ENCODE results near the gene CLTCL1.

DNA sequence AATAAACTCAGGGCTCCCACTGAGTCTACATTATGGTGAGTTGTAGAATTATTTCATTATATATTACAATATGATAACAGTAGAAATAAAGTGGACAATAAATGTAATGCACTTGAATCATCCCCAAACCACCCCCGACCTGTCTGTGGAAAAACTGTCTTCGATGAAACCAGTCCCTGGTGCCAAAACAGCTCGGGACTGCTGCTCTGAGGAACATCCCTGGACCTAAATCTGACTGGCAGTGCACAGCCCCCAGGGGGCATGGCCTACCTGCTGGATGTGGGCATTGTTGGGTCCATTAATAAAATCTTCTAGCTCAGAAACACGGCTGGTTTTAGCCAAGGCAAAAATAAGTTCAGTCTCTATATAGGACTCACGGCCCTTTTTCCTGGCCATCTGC is 83.6 kb downstream of the CLTCL1 start:
- TF ChIP-seq TCF7L2 (IDR thresholded peaks at IDR 0.05; ENCODE audit: borderline replicate concordance, extremely low read depth, insufficient read depth, insufficient read length) (no peak), SIN3A (IDR thresholded peaks at IDR 0.05; ENCODE audit: low read depth) (no peak), YY1 (IDR thresholded peaks at IDR 0.05; ENCODE audit: extremely low read depth, insufficient replicate concordance, low read depth, low read length) (no peak), POLR2AphosphoS5 (IDR thresholded peaks at IDR 0.05; ENCODE audit: low read depth, low read length) (no peak), JUND (IDR thresholded peaks at IDR 0.05) (no peak), EZH2 (IDR thresholded peaks at IDR 0.05) (no peak), SP1 (IDR thresholded peaks at IDR 0.05; ENCODE audit: low read depth) (no peak), RAD21 (IDR thresholded peaks at IDR 0.05; ENCODE audit: low read depth) (no peak), ZFX (IDR thresholded peaks at IDR 0.05) (no peak), FOSL1 (IDR thresholded peaks at IDR 0.05; ENCODE audit: low read depth) (no peak), POLR2A (IDR thresholded peaks at IDR 0.05; ENCODE audit: borderline replicate concordance, extremely low read depth, insufficient read depth, insufficient read length) (no peak)
- TF ChIP-seq, protein P1, sequence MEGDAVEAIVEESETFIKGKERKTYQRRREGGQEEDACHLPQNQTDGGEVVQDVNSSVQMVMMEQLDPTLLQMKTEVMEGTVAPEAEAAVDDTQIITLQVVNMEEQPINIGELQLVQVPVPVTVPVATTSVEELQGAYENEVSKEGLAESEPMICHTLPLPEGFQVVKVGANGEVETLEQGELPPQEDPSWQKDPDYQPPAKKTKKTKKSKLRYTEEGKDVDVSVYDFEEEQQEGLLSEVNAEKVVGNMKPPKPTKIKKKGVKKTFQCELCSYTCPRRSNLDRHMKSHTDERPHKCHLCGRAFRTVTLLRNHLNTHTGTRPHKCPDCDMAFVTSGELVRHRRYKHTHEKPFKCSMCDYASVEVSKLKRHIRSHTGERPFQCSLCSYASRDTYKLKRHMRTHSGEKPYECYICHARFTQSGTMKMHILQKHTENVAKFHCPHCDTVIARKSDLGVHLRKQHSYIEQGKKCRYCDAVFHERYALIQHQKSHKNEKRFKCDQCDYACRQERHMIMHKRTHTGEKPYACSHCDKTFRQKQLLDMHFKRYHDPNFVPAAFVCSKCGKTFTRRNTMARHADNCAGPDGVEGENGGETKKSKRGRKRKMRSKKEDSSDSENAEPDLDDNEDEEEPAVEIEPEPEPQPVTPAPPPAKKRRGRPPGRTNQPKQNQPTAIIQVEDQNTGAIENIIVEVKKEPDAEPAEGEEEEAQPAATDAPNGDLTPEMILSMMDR (IDR thresholded peaks at IDR 0.05 in 2 of 3, conservative IDR thresholded peaks at IDR 0.05 in 1 of 3; ENCODE audit: borderline replicate concordance in 1 of 3, insufficient read depth in 1 of 3, low read depth in 2 of 3, low read length in 2 of 3) = no peak
- TF ChIP-seq, protein P2, sequence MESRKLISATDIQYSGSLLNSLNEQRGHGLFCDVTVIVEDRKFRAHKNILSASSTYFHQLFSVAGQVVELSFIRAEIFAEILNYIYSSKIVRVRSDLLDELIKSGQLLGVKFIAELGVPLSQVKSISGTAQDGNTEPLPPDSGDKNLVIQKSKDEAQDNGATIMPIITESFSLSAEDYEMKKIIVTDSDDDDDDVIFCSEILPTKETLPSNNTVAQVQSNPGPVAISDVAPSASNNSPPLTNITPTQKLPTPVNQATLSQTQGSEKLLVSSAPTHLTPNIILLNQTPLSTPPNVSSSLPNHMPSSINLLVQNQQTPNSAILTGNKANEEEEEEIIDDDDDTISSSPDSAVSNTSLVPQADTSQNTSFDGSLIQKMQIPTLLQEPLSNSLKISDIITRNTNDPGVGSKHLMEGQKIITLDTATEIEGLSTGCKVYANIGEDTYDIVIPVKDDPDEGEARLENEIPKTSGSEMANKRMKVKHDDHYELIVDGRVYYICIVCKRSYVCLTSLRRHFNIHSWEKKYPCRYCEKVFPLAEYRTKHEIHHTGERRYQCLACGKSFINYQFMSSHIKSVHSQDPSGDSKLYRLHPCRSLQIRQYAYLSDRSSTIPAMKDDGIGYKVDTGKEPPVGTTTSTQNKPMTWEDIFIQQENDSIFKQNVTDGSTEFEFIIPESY (IDR thresholded peaks at IDR 0.05; ENCODE audit: extremely low read depth, insufficient replicate concordance, low read length) = no peak
- TF ChIP-seq, protein P3, sequence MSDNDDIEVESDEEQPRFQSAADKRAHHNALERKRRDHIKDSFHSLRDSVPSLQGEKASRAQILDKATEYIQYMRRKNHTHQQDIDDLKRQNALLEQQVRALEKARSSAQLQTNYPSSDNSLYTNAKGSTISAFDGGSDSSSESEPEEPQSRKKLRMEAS (IDR thresholded peaks at IDR 0.05) = no peak
